Neuronal stem cell (in vitro differentiated cells): ENCODE data around the gene NPY2R. TPM values are rescaled to one million over a fixed set of nuclear protein-coding genes. Genes with fewer than 3 reads are reported as not detected.
A peak's percentile ranks its signal among the peaks of the same experiment; 100 is the strongest.

Experiments
- DNase-seq: peaks from one replicate; pipeline ENCODE4 v3.0.0-alpha.2; 2013; ENCODE audit warnings: low spot score
- H2AFZ ChIP-seq: one replicate; pipeline ENCODE4 v1.6.1; 2013; ENCODE audit warnings: mild to moderate bottlenecking, low read length, inconsistent platforms
- H2AK5ac ChIP-seq: 2 replicates; pipeline ENCODE4 v1.6.1; 2013; ENCODE audit warnings: low read depth, mild to moderate bottlenecking, inconsistent platforms, low read length, moderate library complexity, mixed read lengths
- H2BK120ac ChIP-seq: 2 replicates; pipeline ENCODE4 v1.6.1; 2013; ENCODE audit warnings: low read depth, mild to moderate bottlenecking, inconsistent platforms, low read length, moderate library complexity, mixed read lengths
- H2BK12ac ChIP-seq: one replicate; pipeline ENCODE4 v1.6.1; 2013; ENCODE audit warnings: low read length, inconsistent platforms
- H2BK15ac ChIP-seq: 2 replicates; pipeline ENCODE4 v1.6.1; 2013; ENCODE audit warnings: mild to moderate bottlenecking, low read length, inconsistent platforms, mixed read lengths
- H2BK5ac ChIP-seq: one replicate; pipeline ENCODE4 v1.6.1; 2013; ENCODE audit warnings: inconsistent platforms, mild to moderate bottlenecking, low read length, moderate library complexity
- H3K14ac ChIP-seq: one replicate; pipeline ENCODE4 v1.6.1; 2013; ENCODE audit warnings: low read length, inconsistent platforms
- H3K18ac ChIP-seq: 2 replicates; pipeline ENCODE4 v1.6.1; 2013; ENCODE audit warnings: low read length, inconsistent platforms
- H3K23ac ChIP-seq: 2 replicates; pipeline ENCODE4 v1.6.1; 2013; ENCODE audit warnings: low read depth, mild to moderate bottlenecking, mixed read lengths, low read length, inconsistent platforms; ENCODE audit not compliant: poor library complexity
- H3K27ac ChIP-seq: replicated peaks from 3 replicates; pipeline ENCODE4 v1.5.1; 2013; ENCODE audit warnings: low read length, inconsistent platforms
- H3K27me3 ChIP-seq, 3 experiments: 2 replicates each; pipeline ENCODE4 v1.6.1; 2013; ENCODE audit warnings: low read length in 3 of 3, mild to moderate bottlenecking in 2 of 3, inconsistent platforms in 1 of 3, low read depth in 1 of 3, mixed read lengths in 1 of 3, moderate library complexity in 1 of 3; ENCODE audit not compliant: control insufficient read depth in 3 of 3, insufficient read depth in 3 of 3
- H3K36me3 ChIP-seq, 2 donors: replicated peaks in 1 of 2; 2 replicates each; pipeline ENCODE4 v1.6.1; 2013; ENCODE audit warnings: low read length in 2 of 2; ENCODE audit not compliant: control insufficient read depth in 2 of 2, insufficient read depth in 2 of 2
- H3K4ac ChIP-seq: 2 replicates; pipeline ENCODE4 v1.6.1; 2013; ENCODE audit warnings: inconsistent platforms, mild to moderate bottlenecking, low read length, moderate library complexity
- H3K4me1 ChIP-seq, 2 donors: 1 replicate in 1 of 2; 2 replicates in 1 of 2; pipeline ENCODE4 v1.6.1; 2013; ENCODE audit warnings: low read length in 2 of 2, low read depth in 1 of 2; ENCODE audit not compliant: control insufficient read depth in 2 of 2, insufficient read depth in 1 of 2
- H3K4me2 ChIP-seq: one replicate; pipeline ENCODE4 v1.6.1; 2013; ENCODE audit warnings: mild to moderate bottlenecking, low read length, inconsistent platforms; ENCODE audit not compliant: insufficient read depth, poor library complexity, severe bottlenecking
- H3K4me3 ChIP-seq, 2 donors: 2 replicates each; pipeline ENCODE4 v1.5.1; 2013; ENCODE audit warnings: low read length in 2 of 2, mild to moderate bottlenecking in 2 of 2, inconsistent platforms in 1 of 2, moderate library complexity in 1 of 2
- H3K79me1 ChIP-seq: one replicate; pipeline ENCODE4 v1.6.1; 2013; ENCODE audit warnings: low read depth, mild to moderate bottlenecking, inconsistent platforms, low read length, moderate library complexity
- H3K9ac ChIP-seq: one replicate; pipeline ENCODE4 v1.6.1; 2013; ENCODE audit warnings: mild to moderate bottlenecking, low read depth, low read length, inconsistent platforms; ENCODE audit not compliant: poor library complexity
- H3K9me3 ChIP-seq, 2 donors: replicated peaks in 1 of 2; 2 replicates each; pipeline versions ENCODE3 to v1.6.1; 2013; ENCODE audit warnings: low read length in 2 of 2, mild to moderate bottlenecking in 2 of 2, inconsistent platforms in 1 of 2, low read depth in 1 of 2, mixed read lengths in 1 of 2, moderate library complexity in 1 of 2; ENCODE audit not compliant: control insufficient read depth in 2 of 2, insufficient read depth in 1 of 2
- H4K8ac ChIP-seq: one replicate; pipeline ENCODE4 v1.6.1; 2013; ENCODE audit warnings: low read depth, mild to moderate bottlenecking, inconsistent platforms, low read length, moderate library complexity
- H4K91ac ChIP-seq: one replicate; pipeline ENCODE4 v1.6.1; 2013; ENCODE audit warnings: low read length, low read depth, mild to moderate bottlenecking, inconsistent platforms; ENCODE audit not compliant: poor library complexity
- WGBS, 2 donors: extraction: QIAGEN DNeasy Blood & Tissue Kit; methylation state at CpG; one replicate each; pipeline ENCODE4 v1.1.7; 2013; ENCODE audit warnings: missing lambda C conversion rate in 2 of 2, mixed read lengths in 1 of 2; ENCODE audit not compliant: insufficient read length in 2 of 2, insufficient replicate concordance in 1 of 2; ENCODE audit errors: extremely low coverage in 2 of 2; 5-methylcytosine and 5-hydroxymethylcytosine counted together
- polyA plus RNA-seq, 2 experiments: library from polyadenylated mRNA; stranded (reverse); fragments of 200-250 nt; gene quantifications; one replicate each; pipeline ENCODE4 v1.2.3, GENCODE V29; 2013

Gene NPY2R, protein sequence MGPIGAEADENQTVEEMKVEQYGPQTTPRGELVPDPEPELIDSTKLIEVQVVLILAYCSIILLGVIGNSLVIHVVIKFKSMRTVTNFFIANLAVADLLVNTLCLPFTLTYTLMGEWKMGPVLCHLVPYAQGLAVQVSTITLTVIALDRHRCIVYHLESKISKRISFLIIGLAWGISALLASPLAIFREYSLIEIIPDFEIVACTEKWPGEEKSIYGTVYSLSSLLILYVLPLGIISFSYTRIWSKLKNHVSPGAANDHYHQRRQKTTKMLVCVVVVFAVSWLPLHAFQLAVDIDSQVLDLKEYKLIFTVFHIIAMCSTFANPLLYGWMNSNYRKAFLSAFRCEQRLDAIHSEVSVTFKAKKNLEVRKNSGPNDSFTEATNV
- polyA plus RNA-seq (2013, experiment 1 of 2): 10.6 TPM
- 10.5 TPM for polyA plus RNA-seq (2013, experiment 2 of 2)

DNA sequence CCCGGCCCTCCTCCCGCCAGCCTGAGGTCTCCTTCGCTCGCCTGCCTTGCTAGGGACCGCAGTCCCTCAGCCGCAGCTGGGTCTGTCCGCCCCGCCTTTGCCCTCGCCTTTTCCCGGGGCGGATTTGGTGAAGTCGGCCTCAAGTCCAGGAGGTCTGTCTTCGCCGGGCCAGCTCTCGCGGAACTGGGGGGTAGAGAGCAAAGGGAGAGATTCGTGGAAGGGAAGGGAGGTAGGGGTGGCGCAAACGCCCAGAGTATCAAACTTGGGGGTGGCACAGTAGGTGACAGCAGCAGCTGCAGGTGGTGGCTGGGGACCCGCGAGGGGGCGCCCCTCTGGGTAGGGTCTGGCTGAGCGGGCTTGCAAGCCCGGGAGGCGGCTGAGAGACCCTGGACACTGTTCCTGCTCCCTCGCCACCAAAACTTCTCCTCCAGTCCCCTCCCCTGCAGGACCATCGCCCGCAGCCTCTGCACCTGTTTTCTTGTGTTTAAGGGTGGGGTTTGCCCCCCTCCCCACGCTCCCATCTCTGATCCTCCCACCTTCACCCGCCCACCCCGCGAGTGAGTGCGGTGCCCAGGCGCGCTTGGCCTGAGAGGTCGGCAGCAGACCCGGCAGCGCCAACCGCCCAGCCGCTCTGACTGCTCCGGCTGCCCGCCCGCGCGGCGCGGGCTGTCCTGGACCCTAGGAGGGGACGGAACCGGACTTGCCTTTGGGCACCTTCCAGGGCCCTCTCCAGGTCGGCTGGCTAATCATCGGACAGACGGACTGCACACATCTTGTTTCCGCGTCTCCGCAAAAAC lies at the start of gene NPY2R:
Gene NPY2R, plus strand, starts transcription at position 379 of the 797 bp plus-strand sequence. CDS start 5,304 bp downstream, outside the sequence.
- Histone ChIP-seq H3K23ac (no peak within 1 kb of the TSS), H3K79me1 (no peaks in the 10 kb centered on the region), H3K4ac (no peak within 1 kb of the TSS), H4K8ac (no peak within 1 kb of the TSS), H2BK12ac (peak within 1 kb of the TSS; percentile 8), H3K4me3 (peak within 1 kb of the TSS; percentile 15 to 91), H3K36me3 (no peaks in the 10 kb centered on the region), H2AFZ (peak within 1 kb of the TSS; percentile 78), H3K4me2 (peak within 1 kb of the TSS; percentile 97), H2BK120ac (peak within 1 kb of the TSS; percentile 14), H2AK5ac (no peak within 1 kb of the TSS), H3K18ac (peak within 1 kb of the TSS; percentile 98), H3K27ac (no peak within 1 kb of the TSS), H4K91ac (peak within 1 kb of the TSS; percentile 74), H2BK15ac (peak within 1 kb of the TSS; percentile 97), H3K4me1 (no peaks in the 10 kb centered on the region), H3K27me3 (peaks cover 0 to 65% (median 0%) of the 10 kb centered on the region in 3 experiments), H3K9ac (peak within 1 kb of the TSS; percentile 94), H3K9me3 (no peaks in the 10 kb centered on the region), H3K14ac (no peak within 1 kb of the TSS), H2BK5ac (peak within 1 kb of the TSS; percentile 92)
- no CpG with 5 or more reads among the region's 55 CpGs for WGBS, 2 donors
- peak; percentile 65 for DNase-seq

DNA sequence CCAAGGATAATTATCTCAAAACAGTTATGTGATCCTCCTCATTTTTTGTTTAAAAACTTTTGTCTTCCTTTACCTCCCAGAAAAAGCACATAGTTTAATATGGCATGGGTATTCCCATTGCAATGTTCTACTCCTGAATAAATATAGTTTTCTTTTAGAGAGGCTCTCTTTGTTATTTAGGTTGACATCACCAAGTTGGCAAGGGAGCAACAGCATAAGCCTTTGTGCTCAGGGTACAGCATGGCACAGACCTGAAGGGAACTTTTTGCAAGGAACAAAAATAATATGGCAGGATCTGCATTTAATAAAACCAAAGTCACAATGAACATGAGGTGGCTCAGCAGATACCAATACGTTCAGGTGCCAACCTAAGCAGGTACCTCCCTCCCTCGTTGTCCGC lies 47.1 kb upstream of the NPY2R start:
- Histone ChIP-seq H4K8ac (no peak overlapping the region), H2BK12ac (no peak overlapping the region), H3K4me3 (no peak overlapping the region), H3K4me1 (peaks cover 3 to 8% of the 10 kb centered on the region in 2 donors), H3K79me1 (no peaks in the 10 kb centered on the region), H3K23ac (no peak overlapping the region), H2AFZ (no peak overlapping the region), H3K4ac (no peak overlapping the region), H3K9ac (no peak overlapping the region), H3K27me3 (no peaks in the 10 kb centered on the region), H2BK15ac (no peak overlapping the region), H2BK120ac (no peak overlapping the region), H2AK5ac (no peak overlapping the region), H3K4me2 (no peak overlapping the region), H2BK5ac (no peak overlapping the region), H4K91ac (no peak overlapping the region), H3K14ac (no peak overlapping the region), H3K18ac (no peak overlapping the region), H3K36me3 (no peaks in the 10 kb centered on the region), H3K27ac (no peak overlapping the region), H3K9me3 (no peaks in the 10 kb centered on the region)
- no CpG with 5 or more reads among the region's 3 CpGs for WGBS, 2 donors
- no peak for DNase-seq

DNA sequence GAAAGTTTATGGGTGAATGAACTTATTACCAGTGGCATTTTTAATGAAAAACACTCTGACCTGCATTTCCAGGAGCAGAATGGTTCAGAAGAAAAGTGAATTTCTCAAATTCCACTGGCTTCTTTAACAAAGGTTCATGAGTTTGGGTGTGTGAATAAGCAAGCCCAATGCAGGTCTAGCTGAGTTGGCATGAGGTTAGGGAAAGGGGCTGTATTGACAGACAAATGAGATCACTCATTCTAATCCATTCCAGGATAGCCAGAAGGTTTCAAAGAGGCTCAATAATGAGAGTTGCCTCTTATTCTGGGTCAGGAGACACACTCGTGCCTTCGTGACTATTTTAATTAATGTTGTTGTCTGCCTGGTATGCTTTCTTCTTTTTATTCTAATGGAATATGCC lies 43.7 kb upstream of the NPY2R start:
- H3K9ac ChIP-seq: no peak overlapping the region
- no peak overlapping the region for H3K4me3 ChIP-seq
- H3K4me1 ChIP-seq: peaks cover 4 to 8% of the 10 kb centered on the region in 2 donors
- H3K4me2 ChIP-seq: no peak overlapping the region
- H2AFZ ChIP-seq: no peak overlapping the region
- peaks cover 0 to 3% of the 10 kb centered on the region in 2 donors for H3K9me3 ChIP-seq
- no peak overlapping the region for H3K14ac ChIP-seq
- no peaks in the 10 kb centered on the region for H3K27me3 ChIP-seq
- no peaks in the 10 kb centered on the region for H3K79me1 ChIP-seq
- H3K23ac ChIP-seq: no peak overlapping the region
- H2BK15ac ChIP-seq: no peak overlapping the region
- H3K18ac ChIP-seq: no peak overlapping the region
- H2BK12ac ChIP-seq: no peak overlapping the region
- H4K91ac ChIP-seq: no peak overlapping the region
- H3K4ac ChIP-seq: no peak overlapping the region
- no peak overlapping the region for H2BK5ac ChIP-seq
- H4K8ac ChIP-seq: no peak overlapping the region
- H2AK5ac ChIP-seq: no peak overlapping the region
- H3K36me3 ChIP-seq: no peaks in the 10 kb centered on the region
- DNase-seq: peak; percentile 48
- whole genome bisulfite sequencing, 2 donors: no CpG with 5 or more reads among the region's 2 CpGs
- H3K27ac ChIP-seq: peak overlapping the region; percentile 75
- H2BK120ac ChIP-seq: no peak overlapping the region

- DNase-seq: no peak
- H4K8ac ChIP-seq: no peak overlapping the region
- H3K36me3 ChIP-seq: no peaks in the 10 kb centered on the region
- H3K9me3 ChIP-seq: peaks cover 0 to 3% of the 10 kb centered on the region in 2 donors
- no peak overlapping the region for H3K27ac ChIP-seq
- H2BK5ac ChIP-seq: no peak overlapping the region
- H3K79me1 ChIP-seq: no peaks in the 10 kb centered on the region
- H3K27me3 ChIP-seq: no peaks in the 10 kb centered on the region
- H3K4me1 ChIP-seq: peaks cover 0 to 1% of the 10 kb centered on the region in 2 donors
- H3K14ac ChIP-seq: no peak overlapping the region
- no peak overlapping the region for H3K23ac ChIP-seq
- no peak overlapping the region for H3K9ac ChIP-seq
- H3K18ac ChIP-seq: no peak overlapping the region
- no peak overlapping the region for H3K4me2 ChIP-seq
- no peak overlapping the region for H3K4me3 ChIP-seq
- H2BK15ac ChIP-seq: no peak overlapping the region
- no peak overlapping the region for H3K4ac ChIP-seq
- no peak overlapping the region for H2AFZ ChIP-seq
- H2BK120ac ChIP-seq: no peak overlapping the region
- H2AK5ac ChIP-seq: no peak overlapping the region
- H4K91ac ChIP-seq: no peak overlapping the region
- WGBS, 2 donors: no CpG with 5 or more reads among the region's 4 CpGs
- no peak overlapping the region for H2BK12ac ChIP-seq
Measured at GRCh38 chr4:155170569-155170968, 37.9 kb upstream of the NPY2R start.
